CD4-positive, alpha-beta T cell treated with Interleukin-15 for 1 hour (primary cell): Measurements from ENCODE around the gene CSRP2.

Experiments used
- DNase-seq: peaks from one replicate; pipeline ENCODE4 v3.0.0-alpha.2; 2020

Gene CSRP2

DNA sequence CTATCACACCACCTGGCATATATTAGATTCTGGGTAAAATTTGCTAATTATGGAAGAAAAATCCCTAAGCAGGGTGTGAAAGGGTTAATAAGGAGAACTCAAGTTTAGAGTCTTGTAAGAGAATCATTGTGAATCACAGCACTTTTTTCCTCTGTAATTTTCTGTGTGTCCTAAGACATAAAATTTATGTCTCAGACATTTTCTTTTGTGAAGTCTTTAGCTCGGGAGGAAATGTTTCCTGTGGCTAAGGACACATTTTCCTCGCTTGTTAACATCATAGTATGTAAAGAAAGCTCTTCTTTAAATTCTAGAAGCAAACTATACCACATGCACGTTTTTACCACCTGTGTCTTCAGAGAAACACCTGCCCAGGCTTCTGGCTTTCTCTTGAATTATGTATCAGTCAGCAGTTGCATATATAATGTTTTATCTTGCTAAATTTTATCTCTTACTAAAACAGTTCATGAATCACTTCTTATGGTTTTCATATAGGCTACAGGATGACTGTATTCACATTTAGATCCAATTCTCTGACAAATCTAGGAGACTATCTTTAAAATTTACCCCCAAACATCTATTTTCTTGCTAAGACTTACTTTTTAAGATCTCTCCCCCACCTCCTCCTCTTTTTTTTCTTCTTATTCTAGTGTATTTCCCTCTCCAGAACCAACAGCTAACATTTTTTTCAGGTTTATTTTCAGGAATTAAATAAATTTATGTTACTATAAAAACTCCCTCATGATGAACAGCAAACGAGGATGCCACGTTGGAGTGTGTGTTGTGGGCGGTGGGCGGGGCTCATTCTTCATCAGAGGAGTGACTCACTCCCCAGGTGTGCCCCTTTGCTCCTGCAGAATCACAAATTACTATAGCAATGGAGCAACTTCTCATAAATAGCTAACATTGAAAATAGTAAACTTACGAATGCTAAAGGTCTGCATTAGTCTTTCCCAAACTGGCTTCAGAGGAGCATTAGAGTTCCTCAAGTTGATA is 11.6 kb upstream of the CSRP2 start:
- DNase-seq = no peak

DNA sequence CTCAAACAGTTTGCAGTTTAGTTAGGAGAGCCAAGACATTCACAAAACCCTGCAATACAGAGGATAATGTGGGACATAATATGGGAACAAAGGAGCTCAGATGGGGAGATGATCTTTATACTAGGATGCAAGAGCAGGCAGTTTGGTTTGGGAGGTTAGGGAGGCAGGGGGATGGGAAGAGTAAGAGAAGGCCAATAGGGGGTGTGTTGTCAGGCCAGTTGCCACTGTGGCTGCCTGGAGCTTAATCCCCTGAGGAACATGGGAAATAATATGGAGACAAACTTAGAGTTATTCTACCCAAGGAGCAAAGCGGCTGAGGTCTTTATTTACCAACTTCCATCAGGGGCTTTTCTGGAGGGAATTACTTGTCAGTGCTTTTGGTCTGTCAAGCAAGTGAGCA is 10.0 kb upstream of the CSRP2 start:
- DNase-seq = no peak

DNA sequence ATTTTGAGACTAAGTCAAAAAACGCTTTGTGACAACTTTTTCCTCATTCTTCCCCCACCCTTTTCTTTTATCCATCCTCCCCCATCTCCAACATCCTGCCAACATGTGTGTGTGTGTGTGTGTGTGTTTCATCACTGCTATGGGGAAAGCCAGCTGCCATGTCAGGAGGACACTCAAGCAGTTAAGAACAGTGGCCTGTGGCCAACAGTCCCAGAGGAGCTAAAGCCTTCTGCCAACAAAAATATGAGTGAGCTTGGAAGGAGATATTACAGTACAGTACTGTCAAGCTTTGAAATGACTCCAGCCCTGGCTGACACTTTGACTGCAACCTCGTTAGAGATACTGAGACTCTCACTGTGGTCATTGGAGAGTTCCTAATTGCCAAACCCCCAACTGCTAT is 5.0 kb upstream of the CSRP2 start:
- no peak for DNase-seq

DNA sequence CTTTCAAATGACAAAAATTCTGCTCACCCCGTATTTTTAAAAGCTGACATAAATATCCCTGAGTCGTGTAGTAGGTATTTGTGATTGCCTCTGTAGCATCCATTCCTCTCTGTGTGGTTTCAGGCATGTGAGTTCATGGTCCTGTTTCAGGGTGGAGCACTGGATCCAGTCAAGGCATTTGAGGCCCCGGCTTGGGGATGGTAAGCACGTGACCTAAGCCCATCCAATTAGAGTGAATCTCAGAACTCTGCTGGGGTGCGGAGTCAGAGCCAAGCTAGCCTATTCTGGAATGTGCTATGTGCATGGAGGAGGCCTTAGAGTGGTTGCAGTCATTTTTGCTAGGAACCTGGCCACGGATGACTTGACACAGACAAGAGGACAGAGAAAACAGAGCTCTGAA is 4.3 kb upstream of the CSRP2 start:
- no peak for DNase-seq

DNA sequence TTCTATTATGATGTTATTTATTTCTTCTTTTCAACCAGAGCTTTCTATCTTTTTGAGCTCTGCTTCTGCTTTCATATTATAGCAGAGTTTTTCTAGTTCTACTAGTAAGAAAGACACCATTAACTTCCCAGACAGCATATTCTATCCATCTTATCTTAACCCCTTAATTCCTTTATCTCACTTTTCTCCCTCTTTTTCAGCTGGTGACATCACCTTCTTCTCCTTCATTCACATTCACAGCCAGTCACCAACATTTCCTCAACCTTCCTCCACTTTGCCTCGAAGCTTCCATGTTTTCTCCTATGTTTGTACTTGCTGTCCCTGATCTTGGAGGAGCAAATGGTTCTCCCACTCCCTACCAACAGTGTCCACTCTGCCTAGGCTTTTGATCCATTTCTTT is 3.5 kb upstream of the CSRP2 start:
- no peak for DNase-seq

DNA sequence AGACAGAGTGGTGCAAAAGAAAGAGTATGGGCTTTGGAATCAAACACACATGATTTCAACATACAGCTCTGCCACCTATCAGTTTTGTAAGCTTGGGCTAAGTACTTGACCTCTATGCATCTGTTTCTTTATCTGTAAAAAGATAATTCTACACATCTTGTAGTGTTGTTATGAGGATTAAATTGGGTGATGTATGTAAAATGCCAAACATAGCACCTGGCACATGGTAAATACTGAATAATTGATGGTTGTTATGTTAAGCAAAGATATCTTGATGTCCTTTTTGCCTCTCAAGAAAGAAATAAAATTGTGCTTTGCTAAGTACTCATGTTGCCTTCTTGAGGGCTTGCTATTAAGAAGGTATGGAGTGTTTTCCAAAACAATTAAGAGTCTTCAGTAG is 2.3 kb upstream of the CSRP2 start:
- DNase-seq = no peak

DNA sequence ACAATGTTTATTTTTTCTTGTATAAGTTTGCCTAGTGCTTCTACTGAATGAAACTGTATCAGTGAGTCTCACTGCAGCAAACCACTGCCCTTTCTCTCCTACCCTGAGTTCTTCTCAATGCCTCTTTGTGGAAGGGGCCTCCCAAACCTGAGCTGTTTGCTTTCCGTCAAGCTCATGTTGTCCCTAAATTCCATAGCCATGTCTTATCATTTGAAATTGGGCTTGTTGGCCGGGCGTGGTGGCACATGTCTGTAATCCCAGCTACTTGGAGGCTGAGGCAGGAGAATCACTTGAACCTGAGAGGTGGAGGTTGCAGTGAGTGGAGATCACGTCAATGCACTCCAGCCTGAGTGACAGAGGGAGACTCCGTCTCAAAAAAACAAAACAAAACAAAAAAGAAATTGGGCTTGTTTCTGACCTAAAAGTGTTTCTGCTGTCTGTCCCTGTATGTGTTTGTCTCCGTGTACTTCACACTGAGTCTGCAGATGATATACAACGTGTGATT is 1.8 kb upstream of the CSRP2 start:
- no peak for DNase-seq

DNA sequence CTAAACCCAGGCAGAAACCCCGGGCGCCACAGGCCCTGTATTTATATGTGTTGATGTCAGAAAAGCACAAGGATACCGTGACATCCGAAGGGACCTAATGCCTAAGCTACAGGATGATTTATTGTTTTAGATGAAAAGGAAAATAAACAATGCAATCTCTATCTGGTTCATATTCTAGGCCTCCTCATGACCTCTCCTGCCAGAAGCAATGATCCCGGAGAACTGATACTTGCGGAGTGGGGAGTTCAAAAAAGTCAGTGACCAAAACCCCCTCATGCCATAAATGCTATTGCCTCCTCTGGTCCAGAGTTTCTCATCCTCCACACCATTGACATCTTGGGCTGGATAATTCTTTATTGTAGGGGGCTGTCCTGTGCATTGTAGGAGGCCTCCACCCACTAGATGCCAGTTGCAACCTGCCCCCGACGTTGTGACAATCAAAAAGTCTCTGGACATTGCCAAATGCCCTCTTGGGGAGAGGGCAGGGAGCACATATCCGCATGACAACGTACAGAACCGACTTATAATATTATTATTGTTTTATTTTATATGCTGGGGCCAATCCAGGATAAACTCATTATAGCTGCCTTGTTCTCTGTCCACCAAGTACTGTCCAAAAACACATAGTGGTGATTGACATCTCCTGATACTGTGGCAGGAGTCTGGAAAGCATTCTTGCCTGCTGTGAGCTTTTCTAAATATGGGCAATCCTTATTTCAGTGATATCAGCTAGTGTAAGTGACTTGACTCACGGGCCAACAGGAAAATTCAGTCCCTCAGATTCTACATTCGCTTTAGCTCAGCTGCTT is 1.1 kb upstream of the CSRP2 start:
- no peak for DNase-seq

DNA sequence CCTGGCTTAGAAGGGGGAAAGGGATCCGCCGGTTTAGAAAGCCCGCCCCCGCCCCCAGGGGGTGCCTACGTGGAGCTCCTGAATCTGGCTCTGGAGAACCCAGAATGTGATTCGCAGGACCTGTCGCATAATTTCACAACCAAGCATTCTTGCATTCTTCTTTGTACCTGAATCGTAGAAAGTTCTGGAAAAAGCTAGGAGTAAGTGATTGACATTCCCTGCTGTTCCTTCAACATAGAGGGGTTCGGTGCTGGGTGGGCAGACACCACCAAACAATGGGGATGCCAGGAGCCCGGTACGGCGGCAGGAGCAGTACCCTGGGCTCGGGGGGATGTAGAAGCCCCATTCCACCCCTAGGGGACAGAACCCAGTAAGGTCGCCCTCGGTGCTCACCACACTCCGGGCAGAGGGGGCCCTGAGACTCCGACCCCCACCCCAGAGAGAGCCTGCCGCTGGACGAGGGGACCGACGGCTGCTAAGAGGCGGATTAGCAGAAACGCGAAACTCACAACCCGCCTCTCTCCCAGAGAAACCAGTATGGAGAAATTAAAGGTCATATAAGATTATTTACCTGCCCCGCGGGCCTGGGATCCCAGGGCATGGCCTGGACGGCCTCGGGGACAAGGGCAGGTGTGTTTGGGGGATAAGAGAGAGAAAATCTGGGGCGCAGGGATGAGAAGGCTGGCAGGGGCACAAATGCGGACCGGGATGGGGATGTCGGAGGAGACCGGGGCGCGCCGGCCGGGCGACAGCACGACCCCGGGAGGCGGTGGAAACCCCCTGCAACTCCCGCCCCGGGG is 520 bp downstream of the CSRP2 start:
- DNase-seq = no peak

DNA sequence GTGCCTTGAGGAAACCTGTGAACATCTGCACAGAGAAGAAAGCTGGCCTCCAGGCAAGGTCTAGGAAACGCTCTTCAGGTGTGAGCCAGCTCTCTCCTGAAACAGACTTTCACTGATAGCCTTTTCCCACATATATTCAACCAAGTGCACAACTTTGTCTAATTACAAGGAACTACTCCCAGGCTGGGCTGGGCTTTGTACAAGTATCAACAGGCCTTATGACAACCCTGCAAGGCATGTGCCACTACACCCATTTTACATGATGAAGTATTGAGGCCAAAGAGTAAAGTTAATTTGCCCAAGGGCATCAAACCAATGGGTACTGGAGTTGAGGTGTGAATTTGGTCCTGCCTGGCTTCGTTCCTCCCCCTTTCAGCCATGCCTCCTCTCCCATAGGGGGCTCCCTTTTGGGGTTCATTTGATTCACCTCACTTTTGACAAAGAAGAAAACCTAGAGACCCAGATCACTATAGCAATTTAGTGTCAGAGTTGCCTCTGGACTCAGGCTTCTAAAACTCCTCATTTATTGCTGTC is 2.1 kb downstream of the CSRP2 start:
- DNase-seq = no peak

DNA sequence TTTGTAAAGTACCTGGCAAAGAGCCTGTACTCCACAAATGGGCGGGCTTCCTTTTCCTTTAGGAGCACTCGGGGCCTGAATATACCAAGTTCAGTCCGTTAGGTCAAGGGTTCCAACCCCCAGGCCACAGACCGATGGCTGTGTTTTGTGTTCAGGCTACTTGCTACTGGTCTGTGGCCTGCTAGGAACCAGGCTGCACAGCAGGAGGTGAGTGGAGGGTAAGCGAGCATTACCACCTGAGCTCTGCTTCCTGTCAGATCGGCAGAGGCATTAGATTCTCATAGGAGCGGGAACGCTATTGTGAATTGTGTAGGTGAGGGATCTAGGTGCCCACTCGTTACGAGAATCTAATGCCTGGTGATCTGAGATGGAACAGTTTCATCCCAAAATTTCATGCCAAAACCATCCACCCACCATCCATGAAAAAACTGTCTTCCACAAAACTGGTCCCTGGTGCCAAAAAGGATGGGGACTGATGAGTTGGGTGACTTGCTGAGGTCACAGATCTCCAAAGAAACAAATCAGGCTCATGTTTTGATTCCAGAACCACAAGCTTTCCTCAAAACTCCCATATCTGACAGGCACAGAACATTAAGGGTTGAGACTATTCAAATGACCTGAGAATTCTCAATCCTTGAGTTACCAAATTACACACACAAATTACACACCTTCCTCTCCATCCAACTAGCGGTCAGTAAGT is 4.2 kb downstream of the CSRP2 start:
- no peak for DNase-seq

DNA sequence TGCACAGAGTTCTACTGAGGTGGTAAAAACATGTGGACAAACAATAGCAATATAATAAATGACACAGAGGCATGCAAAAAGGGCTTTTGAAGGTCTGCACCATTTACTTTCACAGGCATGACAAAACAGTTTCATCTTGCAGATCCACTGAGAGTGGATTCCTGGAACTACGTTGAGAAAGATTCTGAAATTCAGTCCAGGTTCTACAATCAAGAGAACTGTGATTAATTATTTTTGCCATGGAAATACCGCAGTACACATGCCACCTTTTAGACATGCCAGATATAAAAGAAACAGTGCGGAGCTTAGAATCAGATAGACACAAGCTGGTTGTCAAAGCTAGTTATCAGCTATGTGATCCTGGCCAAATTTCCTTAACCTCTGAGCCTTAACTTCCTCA is 4.8 kb downstream of the CSRP2 start:
- DNase-seq = no peak

DNA sequence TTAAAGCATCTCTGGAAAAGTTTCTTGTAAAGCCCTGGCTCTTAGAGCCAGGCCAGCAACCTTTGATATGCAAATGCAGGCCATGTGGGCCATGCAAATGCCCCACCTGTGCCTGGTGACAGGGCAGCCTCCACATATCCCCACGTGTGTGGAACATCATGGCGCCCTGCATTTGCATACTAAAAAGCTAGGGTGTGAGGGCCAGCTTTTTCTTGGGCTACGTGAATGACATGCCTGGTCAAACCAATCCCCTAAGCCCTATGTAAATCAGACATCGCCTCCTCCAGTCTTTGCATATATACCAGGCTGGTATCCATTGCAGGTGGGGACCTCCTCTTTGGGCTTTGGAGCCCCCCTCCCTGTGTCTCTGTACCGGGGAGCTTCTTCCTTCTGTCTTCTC is 6.4 kb downstream of the CSRP2 start:
- no peak for DNase-seq

DNA sequence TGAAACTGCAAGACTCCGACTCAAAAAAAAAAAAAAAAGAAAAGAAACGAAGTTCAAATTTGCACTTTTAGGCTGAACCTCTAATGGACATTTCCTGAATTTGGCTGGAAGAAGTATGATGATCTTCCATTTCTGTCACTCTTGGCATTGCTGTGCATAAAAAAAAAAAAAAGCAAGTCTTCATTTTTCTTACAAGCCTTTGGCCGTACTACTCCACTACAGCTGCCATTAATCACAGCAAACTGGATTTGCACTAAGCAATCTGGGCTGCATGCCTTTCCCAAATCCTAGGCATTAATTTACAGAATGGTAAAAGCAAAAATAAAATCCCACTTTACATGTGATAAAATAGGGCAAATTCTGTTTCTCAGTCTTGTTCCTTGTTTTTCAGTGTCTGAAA is 7.1 kb downstream of the CSRP2 start:
- no peak for DNase-seq

DNA sequence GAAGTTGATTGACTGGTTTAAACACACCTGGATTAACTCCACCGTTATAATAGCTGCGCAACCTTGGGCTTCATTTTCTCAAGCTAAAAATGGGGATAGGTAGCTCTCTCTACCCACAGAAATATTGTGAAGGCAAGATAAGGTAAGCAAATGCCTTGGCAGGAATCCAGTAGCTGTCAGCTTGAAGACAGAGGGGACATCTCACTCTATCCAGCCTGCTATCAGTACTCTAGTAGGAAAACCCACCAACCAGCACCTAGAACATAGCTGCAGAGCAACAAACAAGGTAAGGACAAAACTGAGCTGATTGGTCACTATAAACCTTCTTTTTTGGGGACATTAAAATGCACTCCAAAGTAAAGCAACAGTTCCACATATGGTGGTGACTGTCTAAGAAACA is 7.7 kb downstream of the CSRP2 start:
- DNase-seq = no peak

DNA sequence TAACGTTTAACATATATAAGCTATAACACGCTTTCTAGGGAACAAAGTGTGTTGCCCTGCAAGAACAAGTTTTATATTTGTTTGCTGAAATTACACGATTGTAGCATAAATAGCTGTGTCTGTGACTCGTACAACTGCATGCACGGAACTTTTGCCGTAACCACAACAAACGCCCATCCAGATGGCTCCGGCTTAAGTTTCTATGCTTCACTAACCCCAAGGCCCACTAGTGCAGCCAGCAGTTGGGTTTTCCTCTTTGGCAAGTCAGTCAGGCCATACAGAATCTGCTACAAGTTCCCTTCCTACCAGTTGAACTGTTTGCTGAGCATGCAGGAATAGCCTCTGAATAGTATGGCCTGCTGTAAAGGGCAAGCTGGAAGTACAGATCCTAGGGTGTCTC is 12.1 kb downstream of the CSRP2 start:
- DNase-seq = no peak

DNA sequence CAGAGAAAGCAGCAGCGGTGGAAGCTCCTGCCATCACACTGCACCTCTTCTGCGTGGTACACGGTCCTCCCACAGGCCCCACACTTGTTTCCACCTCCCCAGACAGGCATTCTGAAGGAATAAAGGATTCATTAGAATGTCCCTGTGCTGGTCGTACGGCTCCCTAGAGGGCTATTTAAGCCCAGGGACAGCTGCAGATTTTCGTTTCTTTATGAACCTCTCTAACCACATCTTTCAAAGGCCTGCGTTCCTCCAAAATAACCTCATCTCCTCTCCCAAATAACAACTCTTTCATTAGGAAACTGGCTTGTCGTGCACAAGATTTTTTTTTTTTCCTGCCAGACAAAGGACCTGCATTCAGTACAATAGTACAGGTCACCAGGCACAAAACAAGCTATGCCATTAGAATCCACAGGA is 12.7 kb downstream of the CSRP2 start:
- DNase-seq = no peak

DNA sequence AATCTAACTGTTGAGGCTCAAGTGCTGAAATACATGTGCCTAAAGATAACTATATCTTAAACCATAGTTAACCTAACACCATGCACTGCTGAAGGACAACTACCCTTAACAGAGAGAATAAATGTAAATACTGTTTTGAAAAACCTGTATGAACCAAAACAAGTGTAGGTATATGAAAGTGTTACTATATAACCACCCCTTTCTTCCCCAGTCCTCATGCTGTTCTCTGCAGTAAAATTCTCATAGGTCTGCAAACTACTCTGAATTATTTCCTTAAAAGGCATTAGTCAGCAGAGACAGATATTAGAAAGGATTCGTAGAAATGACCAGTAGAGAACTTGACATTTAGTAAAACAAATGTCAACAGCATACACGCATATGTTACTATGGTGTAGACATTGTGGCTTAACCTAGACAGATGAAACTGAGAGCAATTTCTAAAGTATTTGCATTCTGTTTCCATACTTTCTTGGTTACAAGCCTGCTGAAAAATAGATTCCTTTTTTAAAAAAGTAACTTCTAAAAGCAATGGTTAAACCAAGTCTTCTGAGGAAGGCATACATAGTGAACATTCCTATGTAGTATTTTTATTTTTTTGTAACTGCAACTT is 13.9 kb downstream of the CSRP2 start:
- no peak for DNase-seq

DNA sequence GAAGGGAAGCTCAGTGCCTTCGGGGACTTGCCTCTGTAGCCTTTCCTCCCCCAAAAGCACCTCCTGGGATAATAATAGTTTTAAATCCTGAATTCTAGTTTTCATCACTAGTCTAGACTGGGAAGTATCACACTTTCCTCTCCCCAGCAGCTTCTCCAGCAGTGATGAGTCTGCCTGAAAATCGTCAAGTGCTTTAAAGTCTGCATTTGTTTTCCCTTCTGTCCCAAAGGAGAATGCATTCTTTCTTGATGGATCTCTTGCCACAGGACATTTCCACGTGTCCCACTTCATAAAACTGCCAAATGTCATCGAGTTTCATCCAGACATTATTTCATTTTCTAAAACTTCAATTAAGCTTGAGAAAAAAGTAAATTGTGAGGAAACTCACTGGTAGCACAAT is 15.0 kb downstream of the CSRP2 start:
- no peak for DNase-seq

DNA sequence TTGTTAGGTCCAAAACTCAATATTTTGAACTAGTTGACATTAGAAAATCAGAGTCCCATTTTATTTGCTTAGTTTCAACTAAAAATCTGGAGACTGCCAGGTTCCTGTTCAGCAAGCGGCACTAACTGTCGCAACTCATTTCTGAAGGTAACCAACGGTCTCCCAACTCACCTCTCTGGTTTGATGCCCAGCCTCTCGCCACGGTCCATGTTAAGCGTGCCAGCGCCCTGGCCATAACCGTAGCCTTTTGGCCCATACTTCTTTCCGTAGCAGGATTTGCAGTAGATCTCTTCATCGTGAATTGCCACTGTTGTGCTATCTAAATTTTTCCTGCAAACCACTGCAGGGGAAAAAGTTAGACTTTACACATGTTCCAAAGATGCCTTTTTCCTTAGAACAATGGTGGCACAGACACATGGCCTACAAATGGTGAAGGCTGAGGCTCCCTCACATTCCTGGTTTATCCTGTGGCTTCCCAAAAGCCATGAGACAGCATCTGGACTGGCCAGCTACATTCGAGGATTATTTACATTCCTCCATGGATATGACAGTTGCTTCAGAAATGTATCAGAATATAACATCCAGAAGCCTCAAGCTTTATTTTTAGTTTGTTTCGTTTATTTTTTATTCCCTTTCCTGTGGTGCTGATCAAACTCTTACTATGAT is 15.7 kb downstream of the CSRP2 start:
- DNase-seq = no peak

DNA sequence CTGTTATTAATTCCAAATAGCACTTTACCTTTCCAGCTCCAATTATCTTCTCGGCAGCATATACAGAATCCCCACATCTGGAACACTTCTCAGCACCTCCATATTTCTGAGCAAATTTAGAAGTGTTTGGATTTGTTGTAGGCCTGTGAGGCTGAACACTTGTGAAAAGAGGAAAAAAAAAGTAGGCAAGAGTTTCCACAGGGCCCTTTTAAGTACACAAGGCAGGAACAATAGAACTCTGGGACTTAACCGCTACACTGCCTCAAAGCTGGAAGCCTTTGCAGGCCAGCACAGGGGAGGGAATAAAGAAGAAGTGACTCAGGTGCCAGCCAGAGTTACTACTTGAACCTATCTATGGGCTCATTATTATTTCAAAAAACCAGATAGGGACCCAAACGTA is 18.6 kb downstream of the CSRP2 start:
- DNase-seq = no peak
